H1 (cell line): ENCODE data around the gene BCL2A1.

Experiments
- CTCF ChIP-seq, 3 experiments: IDR thresholded peaks; 1 replicate in 2 of 3; 2 replicates in 1 of 3; pipeline versions ENCODE4 v1.5.1 to v1.6.1; 2011; ENCODE audit warnings: low read length in 3 of 3, mild to moderate bottlenecking in 3 of 3, inconsistent platforms in 2 of 3, low read depth in 1 of 3, moderate library complexity in 1 of 3; ENCODE audit not compliant: insufficient read depth in 1 of 3; ENCODE audit errors: control extremely low read depth in 1 of 3
- HDAC2 ChIP-seq, 2 experiments: fragments of 300-600 bp in 1 of 2; sonication (generic) in 1 of 2; IDR thresholded peaks; 2 replicates each; pipeline ENCODE4 v1.6.1; 2011 to 2012; ENCODE audit warnings: low read depth in 2 of 2, low read length in 2 of 2, mild to moderate bottlenecking in 2 of 2, moderate library complexity in 2 of 2, borderline replicate concordance in 1 of 2, inconsistent platforms in 1 of 2

GRCh38 chr15:79919749-79920511, 51.1 kb downstream of the BCL2A1 start:
- TF ChIP-seq HDAC2 (IDR thresholded peaks at IDR 0.05; ENCODE audit: borderline replicate concordance in 1 of 2, low read depth in 2 of 2, low read length in 2 of 2) (no peak), CTCF (IDR thresholded peaks at IDR 0.05; ENCODE audit: control extremely low read depth in 1 of 3, insufficient read depth in 1 of 3, low read depth in 1 of 3, low read length in 3 of 3) (no peak)
